Fibroblast of villous mesenchyme (primary cell): Measurements from ENCODE around the gene TNFSF13. TPM values are rescaled to one million over a fixed set of nuclear protein-coding genes. Genes with fewer than 3 reads are reported as not detected.
A peak's percentile ranks its signal among the peaks of the same experiment; 100 is the strongest.

Experiments used
- DNase-seq: peaks from one replicate; pipeline ENCODE4 v3.0.0-alpha.2; 2010; ENCODE audit warnings: low read depth
- H3K4me3 ChIP-seq: 2 replicates; pipeline ENCODE4 v1.5.1; 2011; ENCODE audit warnings: low read depth, mild to moderate bottlenecking, low read length
- total RNA-seq: library from RNA; depleted of rRNA; stranded (reverse); fragments of >200 nt; gene quantifications from 2 replicates; pipeline ENCODE4 v1.2.3, GENCODE V29; 2012
- TF ChIP-seq, protein P1 (sequence below): IDR thresholded peaks from 2 replicates; pipeline ENCODE4 v1.5.1; 2012; ENCODE audit warnings: low read depth, mild to moderate bottlenecking, low read length; ENCODE audit not compliant: insufficient read depth

The TNFSF13 gene
- total RNA-seq, 1 donor = 0.43 TPM

DNA sequence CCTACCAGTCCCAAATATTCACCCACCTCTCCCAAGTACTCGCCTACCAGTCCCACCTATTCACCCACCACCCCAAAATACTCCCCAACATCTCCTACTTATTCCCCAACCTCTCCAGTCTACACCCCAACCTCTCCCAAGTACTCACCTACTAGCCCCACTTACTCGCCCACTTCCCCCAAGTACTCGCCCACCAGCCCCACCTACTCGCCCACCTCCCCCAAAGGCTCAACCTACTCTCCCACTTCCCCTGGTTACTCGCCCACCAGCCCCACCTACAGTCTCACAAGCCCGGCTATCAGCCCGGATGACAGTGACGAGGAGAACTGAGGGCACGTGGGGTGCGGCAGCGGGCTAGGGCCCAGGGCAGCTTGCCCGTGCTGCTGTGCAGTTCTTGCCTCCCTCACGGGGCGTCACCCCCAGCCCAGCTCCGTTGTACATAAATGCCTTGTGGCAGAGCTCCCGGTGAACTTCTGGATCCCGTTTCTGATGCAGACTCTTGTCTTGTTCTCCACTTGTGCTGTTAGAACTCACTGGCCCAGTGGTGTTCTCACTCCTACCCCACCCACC lies 44.6 kb upstream of the TNFSF13 start:
- DNase-seq = no peak
- H3K4me3 ChIP-seq = no peak overlapping the region
- TF ChIP-seq, protein P1, sequence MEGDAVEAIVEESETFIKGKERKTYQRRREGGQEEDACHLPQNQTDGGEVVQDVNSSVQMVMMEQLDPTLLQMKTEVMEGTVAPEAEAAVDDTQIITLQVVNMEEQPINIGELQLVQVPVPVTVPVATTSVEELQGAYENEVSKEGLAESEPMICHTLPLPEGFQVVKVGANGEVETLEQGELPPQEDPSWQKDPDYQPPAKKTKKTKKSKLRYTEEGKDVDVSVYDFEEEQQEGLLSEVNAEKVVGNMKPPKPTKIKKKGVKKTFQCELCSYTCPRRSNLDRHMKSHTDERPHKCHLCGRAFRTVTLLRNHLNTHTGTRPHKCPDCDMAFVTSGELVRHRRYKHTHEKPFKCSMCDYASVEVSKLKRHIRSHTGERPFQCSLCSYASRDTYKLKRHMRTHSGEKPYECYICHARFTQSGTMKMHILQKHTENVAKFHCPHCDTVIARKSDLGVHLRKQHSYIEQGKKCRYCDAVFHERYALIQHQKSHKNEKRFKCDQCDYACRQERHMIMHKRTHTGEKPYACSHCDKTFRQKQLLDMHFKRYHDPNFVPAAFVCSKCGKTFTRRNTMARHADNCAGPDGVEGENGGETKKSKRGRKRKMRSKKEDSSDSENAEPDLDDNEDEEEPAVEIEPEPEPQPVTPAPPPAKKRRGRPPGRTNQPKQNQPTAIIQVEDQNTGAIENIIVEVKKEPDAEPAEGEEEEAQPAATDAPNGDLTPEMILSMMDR = no peak

DNA sequence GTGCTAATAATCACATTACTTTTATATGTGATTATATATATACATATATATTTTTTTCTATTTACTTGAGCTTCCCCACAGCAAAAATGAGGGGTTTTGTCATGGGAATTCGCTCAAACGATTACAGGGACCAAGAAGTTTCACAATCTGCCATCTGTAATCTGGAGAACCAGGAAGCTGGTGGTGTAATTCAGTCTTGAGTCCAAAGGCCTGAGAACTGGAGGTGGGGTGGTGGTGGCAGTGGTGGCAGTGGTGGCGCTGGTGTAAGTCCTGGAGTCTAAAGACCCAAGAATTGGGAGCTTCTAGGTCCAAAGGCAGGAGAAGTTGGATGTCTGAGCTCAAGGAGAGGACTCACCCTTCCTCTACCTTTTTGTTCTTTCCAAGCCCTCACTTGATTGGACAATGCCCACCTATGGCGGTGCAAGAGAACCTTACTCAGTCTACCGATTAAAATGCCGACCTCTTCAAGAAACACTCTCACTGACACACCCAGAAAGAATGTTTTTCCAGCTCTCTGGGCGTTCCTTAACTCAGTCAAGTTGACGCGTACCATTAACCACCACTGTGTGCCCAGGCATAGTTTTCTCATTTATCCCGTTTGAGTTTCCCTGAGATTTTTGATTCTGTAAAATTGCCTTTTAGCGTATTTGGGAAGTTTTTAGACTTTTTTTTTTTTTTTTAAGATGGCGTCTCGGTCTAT lies 42.5 kb upstream of the TNFSF13 start:
- TF ChIP-seq, protein P1 = no peak
- no peak for DNase-seq
- no peak overlapping the region for H3K4me3 ChIP-seq

DNA sequence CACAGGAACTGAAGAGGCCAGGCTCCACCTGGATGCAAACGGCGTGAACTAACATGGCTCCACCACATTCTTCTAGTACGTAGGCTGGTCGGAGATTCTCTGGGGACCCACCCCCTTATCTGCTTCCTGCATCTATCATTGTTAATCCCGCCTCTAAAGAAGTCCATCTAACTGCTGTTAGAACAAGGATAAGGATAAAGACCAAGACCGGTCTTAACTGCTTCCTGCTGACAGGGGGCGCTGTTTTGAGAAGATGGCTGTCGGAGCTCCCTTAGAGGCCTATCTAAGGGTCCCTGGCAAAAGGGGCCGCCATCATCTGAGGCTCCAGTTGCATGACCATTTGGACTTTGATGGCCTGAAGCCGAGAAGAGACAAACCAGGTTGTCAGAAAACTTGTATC lies 35.5 kb upstream of the TNFSF13 start:
- TF ChIP-seq, protein P1 = peak; percentile 44
- H3K4me3 ChIP-seq = no peak overlapping the region
- peak; percentile 12 for DNase-seq

DNA sequence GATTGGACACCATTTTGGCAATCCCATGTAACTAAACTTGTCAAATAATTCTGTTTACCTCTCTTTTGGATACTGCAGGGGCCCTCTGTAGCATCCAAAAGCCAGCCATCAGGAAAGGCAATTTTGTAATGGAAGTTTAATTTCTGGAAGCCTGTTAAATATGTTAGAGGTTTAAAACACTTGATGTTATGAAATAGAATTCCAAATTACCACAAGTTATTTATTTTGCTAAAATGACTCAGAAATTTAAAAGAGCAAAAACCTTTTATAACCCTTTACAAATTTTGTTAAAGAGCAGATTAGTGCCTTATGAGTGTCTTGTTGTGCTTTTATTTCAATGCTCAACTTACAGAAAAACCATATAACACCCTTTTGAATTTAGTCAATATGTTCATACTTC lies 29.7 kb upstream of the TNFSF13 start:
- H3K4me3 ChIP-seq = no peak overlapping the region
- DNase-seq = no peak
- TF ChIP-seq, protein P1 = no peak

DNA sequence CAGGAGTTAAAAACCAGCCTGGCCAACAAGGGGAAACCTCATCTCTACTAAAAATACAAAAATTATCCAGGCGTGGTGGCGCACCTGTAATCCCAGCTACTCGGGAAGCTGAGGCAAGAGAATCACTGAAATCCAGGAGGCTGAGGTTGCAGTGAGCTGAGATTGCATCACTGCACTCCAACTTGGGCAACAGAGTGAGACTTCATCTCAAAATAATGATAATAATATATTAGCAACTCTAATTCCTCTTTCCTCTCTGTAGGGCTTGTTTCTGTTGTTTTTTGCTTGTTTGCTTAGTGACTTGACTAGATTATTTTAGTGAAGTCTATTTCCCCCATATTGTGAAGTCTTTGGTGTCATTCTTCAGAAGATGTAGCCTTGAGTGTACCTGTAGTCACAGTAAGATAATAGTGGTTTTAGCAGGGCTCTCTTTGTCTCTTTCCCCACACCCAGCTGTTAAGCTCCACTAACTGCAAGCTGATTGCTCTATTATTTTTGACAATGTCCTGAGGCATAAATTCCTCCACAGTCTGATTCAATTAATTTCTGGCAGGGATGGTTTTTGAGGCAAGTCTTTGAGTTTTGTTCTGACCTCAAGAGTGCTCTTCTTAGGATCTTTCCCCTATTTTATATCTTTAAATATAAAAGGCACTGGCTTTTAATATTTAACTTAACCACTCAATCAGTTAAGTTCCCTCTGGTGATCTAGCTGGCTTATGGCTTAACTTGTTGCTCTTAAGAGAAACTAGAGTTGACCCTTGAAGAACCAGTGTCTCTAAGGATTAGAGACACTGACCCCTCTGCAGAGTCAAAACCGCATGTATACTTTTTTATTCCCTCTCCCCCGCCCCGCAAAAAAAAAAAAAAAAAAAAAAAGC lies 28.3 kb upstream of the TNFSF13 start:
- no peak for DNase-seq
- TF ChIP-seq, protein P1 = no peak

DNA sequence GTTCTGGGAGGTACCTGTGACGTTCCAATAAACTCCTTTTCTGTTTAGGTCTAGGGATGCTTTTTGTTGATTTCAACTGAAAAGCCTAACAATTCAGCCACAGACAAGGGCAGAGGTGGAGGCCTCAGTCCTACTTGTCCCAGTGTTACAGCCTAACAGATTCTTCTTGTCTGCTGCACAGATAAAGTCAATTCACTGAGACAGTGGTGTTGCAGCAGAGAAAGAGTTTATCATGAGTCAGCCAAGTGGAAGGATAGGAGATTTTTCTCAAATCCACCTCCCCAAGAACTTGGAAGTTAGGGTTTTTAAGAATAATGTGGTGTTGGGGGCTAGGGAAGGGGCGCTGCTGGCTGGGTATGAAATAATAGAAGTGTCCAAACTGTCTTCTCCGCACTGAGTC lies 20.5 kb upstream of the TNFSF13 start:
- TF ChIP-seq, protein P1 = no peak
- no peak for DNase-seq
- H3K4me3 ChIP-seq = no peak overlapping the region

More for the DNA sequence above, 28.3 kb upstream of the TNFSF13 start:
- H3K4me3 ChIP-seq = no peak overlapping the region
